B cell (primary cell): ENCODE measurements around the gene TRMT112. TPM values are rescaled to one million over a fixed set of nuclear protein-coding genes. Genes with fewer than 3 reads are reported as not detected.

ENCODE experiments used
- ATAC-seq: fragments of 200-7000 bp; cut with Tn5 transposase; one replicate; pipeline ENCODE4 v1.10.0; 2021; ENCODE audit warnings: low read depth, mild to moderate bottlenecking, moderate number of reproducible peaks, moderate library complexity
- CTCF ChIA-PET: fragments of 350-600 bp; sonication (Branson Sonifier 250); formaldehyde crosslinking; loops from one replicate; lab custom pipeline; 2021; ENCODE audit warnings: antibody characterized with exemption, inconsistent platforms; lab: Charles Lee
- POLR2A ChIA-PET: fragments of 350-600 bp; sonication (Branson Sonifier 250); formaldehyde crosslinking; loops from one replicate; lab custom pipeline; 2021; ENCODE audit warnings: antibody characterized with exemption; lab: Charles Lee
- DNase-seq: peaks from one replicate; pipeline ENCODE4 v3.0.0; 2013
- H2AFZ ChIP-seq: 2 replicates; pipeline ENCODE4 v1.6.1; 2012; ENCODE audit warnings: mild to moderate bottlenecking, low read depth, low read length; ENCODE audit not compliant: insufficient read depth, poor library complexity, severe bottlenecking
- H3K27ac ChIP-seq, 2 donors: 1 replicate in 1 of 2; 2 replicates in 1 of 2; pipeline ENCODE4 v1.5.1; 2012 to 2013; ENCODE audit warnings: low read length in 2 of 2, mild to moderate bottlenecking in 2 of 2, moderate library complexity in 1 of 2
- H3K27me3 ChIP-seq, 4 experiments: fragments of 200-600 bp in 1 of 4; sonication (generic) in 1 of 4; replicated peaks in 1 of 4; 1 replicate in 2 of 4; 2 replicates in 2 of 4; pipeline versions ENCODE4 v1.6.1 to v1.7.0; 2013 to 2016; ENCODE audit warnings: low read length in 3 of 4, mild to moderate bottlenecking in 2 of 4, mixed read lengths in 1 of 4, moderate library complexity in 1 of 4; ENCODE audit not compliant: insufficient read depth in 4 of 4, control insufficient read depth in 3 of 4; ENCODE audit errors: control extremely low read depth in 1 of 4
- H3K36me3 ChIP-seq, 2 experiments: replicated peaks in 1 of 2; 1 replicate in 1 of 2; 2 replicates in 1 of 2; pipeline versions ENCODE4 v1.6.1 to v1.7.1; 2013; ENCODE audit warnings: low read length in 1 of 2; ENCODE audit not compliant: insufficient read depth in 2 of 2, control insufficient read depth in 1 of 2; ENCODE audit errors: control extremely low read depth in 1 of 2, extremely low read depth in 1 of 2
- H3K4me1 ChIP-seq, 2 donors: fragments of 200-600 bp in 1 of 2; sonication (generic) in 1 of 2; 1 replicate in 1 of 2; 2 replicates in 1 of 2; pipeline versions ENCODE4 v1.5.1 to v1.6.1; 2013 to 2017; ENCODE audit warnings: low read length in 2 of 2; ENCODE audit not compliant: control insufficient read depth in 2 of 2, insufficient read depth in 2 of 2
- H3K4me2 ChIP-seq: replicated peaks from 2 replicates; pipeline ENCODE3; 2012; ENCODE audit warnings: mild to moderate bottlenecking, low read depth, low read length; ENCODE audit not compliant: poor library complexity, severe bottlenecking
- H3K4me3 ChIP-seq, 5 experiments: fragments of 200-600 bp in 1 of 5; sonication (generic) in 1 of 5; 1 replicate in 3 of 5; 2 replicates in 2 of 5; pipeline versions ENCODE4 v1.5.1 to v1.7.0; 2011 to 2016; ENCODE audit warnings: low read length in 4 of 5, mild to moderate bottlenecking in 4 of 5, low read depth in 2 of 5, control low read depth in 1 of 5, moderate library complexity in 1 of 5; ENCODE audit not compliant: insufficient read depth in 1 of 5; ENCODE audit errors: control extremely low read depth in 1 of 5, extremely low read depth in 1 of 5
- H3K79me2 ChIP-seq: fragments of 200-600 bp; sonication (generic); one replicate; pipeline ENCODE4 v1.6.0; 2016; ENCODE audit warnings: low read length; ENCODE audit not compliant: control insufficient read depth, insufficient read depth
- H3K9ac ChIP-seq: fragments of 200-600 bp; sonication (generic); 2 replicates; pipeline ENCODE4 v1.6.1; 2017; ENCODE audit warnings: mild to moderate bottlenecking, low read length, moderate library complexity
- H3K9me3 ChIP-seq, 3 donors: one replicate each; pipeline versions ENCODE4 v1.6.1 to v1.7.1; 2013; ENCODE audit warnings: low read length in 2 of 3; ENCODE audit not compliant: control insufficient read depth in 2 of 3, insufficient read depth in 1 of 3; ENCODE audit errors: control extremely low read depth in 1 of 3
- H4K20me1 ChIP-seq: 2 replicates; pipeline ENCODE4 v1.6.0; 2012; ENCODE audit warnings: mild to moderate bottlenecking, low read length; ENCODE audit not compliant: insufficient read depth, control insufficient read depth, poor library complexity, severe bottlenecking
- H3K27ac Mint-ChIP-seq: one replicate; pipeline ENCODE4 v1.8.0; 2021; ENCODE audit warnings: mixed read lengths
- H3K27me3 Mint-ChIP-seq: one replicate; pipeline ENCODE4 v1.8.0; 2021; ENCODE audit warnings: mixed read lengths
- H3K4me1 Mint-ChIP-seq: one replicate; pipeline ENCODE4 v1.8.0; 2021; ENCODE audit warnings: mixed read lengths
- H3K4me3 Mint-ChIP-seq: one replicate; pipeline ENCODE4 v1.8.0; 2021; ENCODE audit warnings: mixed read lengths
- H3K9me3 Mint-ChIP-seq: one replicate; pipeline ENCODE4 v1.8.0; 2022; ENCODE audit warnings: mixed read lengths; ENCODE audit not compliant: insufficient read depth
- CTCF ChIP-seq: fragments of 200-600 bp; IDR thresholded peaks from one replicate; pipeline ENCODE4 v1.8.0; 2022; ENCODE audit warnings: antibody characterized with exemption, mild to moderate bottlenecking
- EZH2 ChIP-seq: IDR thresholded peaks from 2 replicates; pipeline ENCODE4 v1.6.1; 2012; ENCODE audit warnings: borderline replicate concordance, low read depth, mild to moderate bottlenecking, moderate library complexity, low read length; ENCODE audit not compliant: insufficient read depth, poor library complexity, severe bottlenecking
- WGBS: methylation state at CpG from one replicate; pipeline ENCODE4 v1.1.5; 2013; ENCODE audit warnings: missing lambda C conversion rate; ENCODE audit not compliant: insufficient coverage; 5-methylcytosine and 5-hydroxymethylcytosine counted together
- intact Hi-C: fragments of 100-400 bp; cut with micrococcal nuclease; formaldehyde crosslinking; loops from one replicate; pipeline ENCODE4 v1.10.0; 2022
- polyA plus RNA-seq: library from polyadenylated mRNA; depleted of rRNA; stranded (reverse); fragments of >200 nt; gene quantifications from 2 replicates; pipeline ENCODE4 v1.2.3, GENCODE V29; 2012
- total RNA-seq, 2 donors: library from RNA; stranded (reverse); fragments of 120-200 nt in 1 of 2; gene quantifications; 1 replicate in 1 of 2; 2 replicates in 1 of 2; pipeline versions ENCODE4 v1.2.3 to v1.2.4, GENCODE V29; 2013 to 2022

The TRMT112 gene
- total and polyA plus RNA-seq, 2 donors (not counting 1 experiment from before 2014, with no cell fraction given) = 133 to 231 TPM

DNA sequence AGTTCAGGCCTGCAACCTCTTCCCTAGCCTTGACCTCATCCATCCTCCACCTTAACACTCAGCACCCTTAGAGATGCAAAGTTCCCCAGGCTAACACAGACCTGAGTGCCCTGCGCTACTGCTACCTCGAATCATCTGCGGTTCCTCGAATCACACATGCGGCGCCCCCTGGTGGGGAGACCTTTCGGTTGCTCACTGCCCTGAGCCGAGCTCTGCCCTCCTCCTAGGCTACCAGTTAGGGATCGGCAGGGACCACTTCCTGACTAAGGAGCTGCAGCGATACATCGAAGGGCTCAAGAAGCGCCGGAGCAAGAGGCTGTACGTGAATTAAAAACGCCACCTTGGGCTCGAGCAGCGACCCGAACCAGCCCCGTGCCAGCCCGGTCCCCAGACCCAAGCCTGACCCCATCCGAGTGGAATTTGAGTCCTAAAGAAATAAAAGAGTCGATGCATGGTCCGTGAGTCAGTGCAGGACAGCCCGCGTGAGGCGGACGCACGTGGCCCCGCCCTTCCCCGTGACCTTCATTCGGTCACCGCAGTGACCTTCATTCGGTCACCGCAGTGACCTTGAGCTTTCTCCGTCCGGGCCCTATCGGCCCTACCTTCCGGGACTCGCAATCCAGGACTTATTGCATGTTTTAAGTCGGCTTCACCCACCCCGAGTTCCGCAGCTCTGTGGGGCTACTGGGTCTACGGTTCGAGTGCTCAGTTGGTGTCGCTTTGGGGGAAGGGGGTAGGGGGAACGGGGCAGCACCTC lies 12.9 kb downstream of the TRMT112 start:
- H3K27me3 ChIP-seq = peaks cover 0 to 32% (median 13%) of the 10 kb centered on the region in 4 experiments
- WGBS = 1% methylated on average over 39 of the region's 46 CpGs
- Mint-ChIP-seq H3K27me3 (peaks cover 13% of the 10 kb centered on the region), H3K4me1 (peaks cover 36% of the 10 kb centered on the region), H3K27ac (peak overlapping the region; percentile 89), H3K4me3 (peak overlapping the region; percentile 90), H3K9me3 (no peaks in the 10 kb centered on the region)
- H3K9ac ChIP-seq = peak overlapping the region; percentile 87
- peaks cover 0 to 20% (median 0%) of the 10 kb centered on the region in 3 donors for H3K9me3 ChIP-seq
- H3K27ac ChIP-seq = peak overlapping the region; percentile 93 to 94
- DNase-seq = peak; percentile 92
- peak overlapping the region; percentile 64 for H2AFZ ChIP-seq
- no peak for TF ChIP-seq EZH2
- TF ChIP-seq CTCF = peak; percentile 89
- POLR2A ChIA-PET = interaction anchor here (0.7 to 3.5 kb wide), 12 partner anchors 14 to 119 kb away, joined by 3 to 21 read pairs (median 6); partner anchors contain the start of genes CCDC88B, FERMT3, FKBP2 and GPR137
- peak; percentile 13 for ATAC-seq
- H4K20me1 ChIP-seq = peaks cover 25% of the 10 kb centered on the region
- peaks cover 26 to 47% of the 10 kb centered on the region in 2 donors for H3K4me1 ChIP-seq
- peaks cover 27% of the 10 kb centered on the region for H3K79me2 ChIP-seq
- peak overlapping the region; percentile 78 to 88 (median 85) for H3K4me3 ChIP-seq
- intact Hi-C loops = loop anchor here (1.0 to 10.0 kb wide), 9 partner anchors 13 to 470 kb away; partner anchors contain the start of genes CCDC88B, DNAJC4, FKBP2 and GPR137
- CTCF ChIA-PET = interaction anchor here (1.0 to 5.8 kb wide), 26 partner anchors 9 to 1551 kb away, joined by 3 to 243 read pairs (median 6); partner anchors contain the start of genes BAD, CCDC88B, FERMT3 and FKBP2
- peaks cover 0 to 6% of the 10 kb centered on the region in 2 experiments for H3K36me3 ChIP-seq
- H3K4me2 ChIP-seq = peak overlapping the region; percentile 97
